Sigmoid colon (tissue), 4 donors: ENCODE data around the gene PAQR7.

Source experiments
- CTCF ChIP-seq, 4 experiments: fragments of 450-650 bp in 3 of 4; fragments of 200-600 bp in 1 of 4; IDR thresholded peaks; one replicate each; pipeline ENCODE4 v1.5.1; 2016 to 2019; ENCODE audit warnings: antibody characterized with exemption in 4 of 4, mild to moderate bottlenecking in 3 of 4, moderate library complexity in 2 of 4
- EP300 ChIP-seq, 4 donors: sonication (generic); formaldehyde crosslinking; IDR thresholded peaks; one replicate each; pipeline ENCODE4 v1.6.1; 2017; ENCODE audit warnings: antibody characterized with exemption in 4 of 4
- POLR2A ChIP-seq, 2 donors: fragments of 450-650 bp; IDR thresholded peaks; one replicate each; pipeline ENCODE4 v1.6.1; 2016; ENCODE audit warnings: antibody characterized with exemption in 2 of 2, mild to moderate bottlenecking in 2 of 2, moderate library complexity in 2 of 2
- POLR2AphosphoS5 ChIP-seq, 4 donors: sonication (generic); formaldehyde crosslinking; IDR thresholded peaks; one replicate each; pipeline ENCODE4 v1.6.1; 2017; ENCODE audit warnings: antibody characterized with exemption in 4 of 4

GRCh38 chr1:25845664-25846063 is 29.8 kb downstream of the PAQR7 start:
- TF ChIP-seq CTCF (IDR thresholded peaks at IDR 0.05) (no peak), POLR2A (IDR thresholded peaks at IDR 0.05) (no peak), POLR2AphosphoS5 (IDR thresholded peaks at IDR 0.05) (no peak), EP300 (IDR thresholded peaks at IDR 0.05) (no peak)
